Measurements from ENCODE around the gene CBX8. TPM values are rescaled to one million over a fixed set of nuclear protein-coding genes. Genes with fewer than 3 reads are reported as not detected.

The CBX8 gene
- polyA plus RNA-seq, 3 donors: 12.8 to 18.0 (median 15.5) TPM

- no peak for DNase-seq (ENCODE audit: extremely low read depth in 1 of 11, low read depth in 9 of 11, low spot score in 4 of 11)
Observed at GRCh38 chr17:79837888-79838521, 41.1 kb upstream of the CBX8 start.

GRCh38 chr17:79836972-79837887, 40.4 kb upstream of the CBX8 start:
- DNase-seq (ENCODE audit: extremely low read depth in 1 of 11, low read depth in 9 of 11, low spot score in 4 of 11): no peak

- DNase-seq (ENCODE audit: extremely low read depth in 1 of 11, low read depth in 9 of 11, low spot score in 4 of 11): no peak
Observed at GRCh38 chr17:79836510-79836971, 39.7 kb upstream of the CBX8 start.

- DNase-seq (ENCODE audit: extremely low read depth in 1 of 11, low read depth in 9 of 11, low spot score in 4 of 11): no peak
Observed at GRCh38 chr17:79835953-79836509, 39.2 kb upstream of the CBX8 start.

DNA sequence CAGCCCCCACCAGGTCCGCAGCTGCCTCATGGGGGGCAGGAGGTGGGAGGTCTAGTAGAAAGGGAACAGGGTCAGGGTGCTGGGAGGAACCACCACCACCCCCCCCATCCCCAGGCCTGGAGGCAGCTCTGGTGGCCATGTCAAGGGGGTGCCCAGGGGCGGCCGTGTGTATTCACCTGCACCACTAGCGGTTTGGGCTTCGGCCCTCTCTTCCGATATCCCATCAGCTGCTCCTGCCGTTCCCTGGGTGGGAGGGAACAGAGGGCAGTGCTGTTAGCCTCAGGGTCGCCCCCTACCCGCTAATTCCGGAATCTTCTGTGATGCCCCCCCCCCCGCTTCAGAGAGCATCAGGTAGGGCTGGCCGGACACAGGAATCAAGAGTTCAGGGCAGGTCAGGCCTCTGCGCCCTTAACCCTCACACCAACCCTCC, 38.6 kb upstream of the CBX8 start:
- no peak for DNase-seq (ENCODE audit: extremely low read depth in 1 of 11, low read depth in 9 of 11, low spot score in 4 of 11)

DNA sequence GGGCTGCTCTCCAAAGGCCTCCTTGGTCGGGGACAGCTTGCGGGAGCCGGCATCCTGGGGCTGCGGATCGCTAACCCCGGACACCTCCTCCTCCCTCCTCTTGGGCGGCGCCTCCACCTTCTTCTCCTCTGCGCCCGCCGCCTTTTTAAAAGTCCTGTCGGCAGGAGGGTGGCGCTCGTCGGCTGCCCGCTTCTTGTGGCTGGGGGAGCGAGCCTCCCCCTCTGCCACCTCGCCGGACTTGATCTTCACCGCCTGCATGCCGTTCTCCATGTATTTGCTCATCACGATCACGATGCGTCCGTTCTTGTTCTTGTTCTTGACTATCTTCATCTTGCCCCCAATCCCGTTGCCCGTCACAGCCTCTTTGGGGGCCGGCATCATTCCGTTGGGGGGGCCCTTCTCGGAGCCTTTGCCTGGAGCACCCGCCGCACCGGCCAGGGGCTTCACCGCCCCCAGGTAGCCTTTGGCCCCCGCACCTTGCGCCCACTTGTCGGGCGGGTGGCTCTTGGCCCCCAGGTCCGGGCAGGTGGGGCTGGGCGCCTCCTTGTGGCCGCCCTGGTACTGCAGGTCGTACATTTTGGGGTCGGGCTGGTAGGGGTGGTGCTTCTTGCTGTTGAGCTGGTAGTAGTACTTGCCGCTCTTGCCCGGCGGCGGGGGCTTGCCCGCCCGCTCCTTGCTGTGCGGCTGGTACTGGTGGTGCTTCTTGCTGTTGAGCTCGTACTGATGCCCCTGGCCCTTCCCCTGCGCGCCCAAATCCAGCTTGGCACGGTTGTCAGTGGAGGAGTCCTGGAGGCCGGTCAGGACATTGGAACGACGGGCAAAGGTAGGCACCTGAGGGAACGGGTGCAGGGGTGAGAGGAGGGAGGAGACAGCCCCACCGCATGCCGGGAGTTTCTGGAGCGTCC, 37.9 kb upstream of the CBX8 start:
- DNase-seq (ENCODE audit: extremely low read depth in 1 of 11, low read depth in 9 of 11, low spot score in 4 of 11): no peak

DNA sequence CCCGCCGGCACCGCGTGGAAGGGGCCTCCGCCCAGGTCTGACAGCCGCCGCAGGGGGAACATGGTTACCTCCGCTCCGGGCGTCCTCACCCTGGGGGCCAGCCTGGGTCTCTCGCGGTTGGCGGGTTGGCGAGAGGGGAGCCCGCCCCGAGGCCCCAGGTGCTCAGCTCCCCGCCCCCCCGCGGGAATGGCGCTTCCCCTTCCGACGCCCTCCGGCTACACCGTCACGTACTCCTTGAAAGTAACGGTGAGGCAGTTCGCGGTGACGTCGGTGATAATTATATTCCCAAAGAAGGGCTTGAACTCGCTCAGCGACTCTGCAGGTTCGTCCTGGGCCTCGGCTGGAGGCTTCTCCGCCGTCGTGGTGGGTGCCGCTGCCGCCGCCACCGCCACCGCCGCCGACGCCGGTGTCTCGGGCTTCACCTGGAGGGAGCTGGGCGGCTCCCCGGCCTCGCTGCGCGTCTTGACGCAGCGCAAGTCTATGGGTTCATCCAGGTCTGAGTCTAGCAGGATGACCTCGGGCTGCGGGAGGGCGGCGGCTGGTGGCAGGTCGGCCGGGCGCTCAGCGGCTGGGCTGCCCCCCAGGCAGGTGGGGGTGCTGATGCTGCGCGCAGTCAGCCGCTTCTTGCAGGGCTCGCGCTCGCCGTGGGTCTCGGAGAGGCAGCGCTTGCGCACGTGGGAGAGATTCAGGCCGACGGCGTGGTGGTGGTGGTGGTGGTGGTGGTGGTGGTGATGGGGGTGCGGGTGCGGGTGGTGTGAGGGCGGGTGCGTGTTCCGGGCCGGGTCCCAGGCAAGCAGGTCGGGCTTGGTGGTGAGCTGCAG, 37.1 kb upstream of the CBX8 start:
- DNase-seq (ENCODE audit: extremely low read depth in 1 of 11, low read depth in 9 of 11, low spot score in 4 of 11): no peak

GRCh38 chr17:79833110-79833450, 36.2 kb upstream of the CBX8 start:
- DNase-seq (ENCODE audit: extremely low read depth in 1 of 11, low read depth in 9 of 11, low spot score in 4 of 11): no peak

DNA sequence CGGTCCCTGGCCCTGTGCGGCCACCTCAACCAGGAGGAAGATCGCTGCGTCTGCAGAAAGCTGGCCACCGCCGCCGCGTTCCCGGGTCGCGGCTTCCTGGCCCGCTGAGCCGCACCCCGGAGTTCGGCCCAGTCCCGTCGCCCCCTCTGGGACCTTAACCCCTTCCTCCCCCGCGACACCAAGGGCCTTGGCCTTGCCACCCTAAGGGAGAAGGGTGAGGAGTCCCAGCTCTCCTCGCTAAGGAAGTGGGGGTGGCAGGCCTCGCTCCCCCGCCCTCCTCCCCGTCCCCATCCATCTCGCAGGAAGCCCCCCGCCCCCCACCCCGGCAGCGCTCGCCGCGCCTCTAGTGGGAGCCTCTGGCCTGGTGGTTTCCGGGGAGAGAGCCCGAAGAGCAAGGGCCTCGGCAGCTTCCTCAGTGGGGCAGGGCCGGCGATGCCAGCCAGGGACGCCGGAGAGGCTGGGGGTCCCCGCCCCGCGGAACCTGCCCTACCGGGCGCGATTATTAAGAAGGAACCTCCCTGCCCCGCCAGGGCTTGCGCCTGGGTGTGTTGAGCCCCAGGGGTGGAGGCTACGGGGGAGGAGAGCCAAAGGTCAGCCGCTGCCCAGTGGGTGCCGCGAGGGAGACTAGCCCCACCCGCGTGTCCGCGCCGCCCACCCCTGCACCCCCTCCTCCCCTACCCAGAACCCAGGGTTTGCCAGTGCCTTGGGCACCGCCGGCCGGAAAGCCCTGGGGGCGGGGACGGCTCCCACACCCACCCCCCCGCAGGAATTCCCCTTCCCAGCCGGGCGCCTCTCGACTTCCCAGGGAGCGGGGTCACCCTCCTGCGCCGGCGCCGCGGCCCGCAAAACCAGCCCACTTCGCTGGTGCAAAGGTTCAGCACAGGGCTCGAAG, 35.6 kb upstream of the CBX8 start:
- DNase-seq (ENCODE audit: extremely low read depth in 1 of 11, low read depth in 9 of 11, low spot score in 4 of 11): no peak

- DNase-seq (ENCODE audit: extremely low read depth in 1 of 11, low read depth in 9 of 11, low spot score in 4 of 11): no peak
Observed at GRCh38 chr17:79831265-79832217, 34.7 kb upstream of the CBX8 start.

DNA sequence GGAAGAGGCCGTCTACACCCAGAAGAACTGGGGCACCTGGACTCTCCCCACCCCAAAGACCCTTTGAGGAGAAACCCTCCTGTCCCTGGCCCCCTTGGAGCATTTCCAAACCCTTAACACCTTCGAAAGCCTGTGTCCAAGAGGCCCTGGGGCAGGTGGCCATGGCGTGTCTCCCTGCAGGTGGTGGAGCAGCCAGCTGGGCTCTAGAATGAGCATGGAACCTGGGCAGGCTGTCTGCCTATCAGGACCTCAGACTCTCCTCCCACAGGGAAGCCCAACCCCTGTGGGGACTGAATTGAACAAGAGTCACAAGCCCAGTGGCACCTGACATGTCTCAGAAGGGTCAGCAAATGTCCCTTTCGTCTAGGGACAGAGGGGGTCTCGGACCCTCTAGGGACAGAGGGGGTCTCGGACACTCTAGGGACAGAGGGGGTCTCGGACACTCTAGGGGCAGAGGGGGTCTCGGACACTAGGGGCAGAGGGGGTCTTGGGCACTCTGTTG, 33.9 kb upstream of the CBX8 start:
- no peak for DNase-seq (ENCODE audit: extremely low read depth in 1 of 11, low read depth in 9 of 11, low spot score in 4 of 11)

DNA sequence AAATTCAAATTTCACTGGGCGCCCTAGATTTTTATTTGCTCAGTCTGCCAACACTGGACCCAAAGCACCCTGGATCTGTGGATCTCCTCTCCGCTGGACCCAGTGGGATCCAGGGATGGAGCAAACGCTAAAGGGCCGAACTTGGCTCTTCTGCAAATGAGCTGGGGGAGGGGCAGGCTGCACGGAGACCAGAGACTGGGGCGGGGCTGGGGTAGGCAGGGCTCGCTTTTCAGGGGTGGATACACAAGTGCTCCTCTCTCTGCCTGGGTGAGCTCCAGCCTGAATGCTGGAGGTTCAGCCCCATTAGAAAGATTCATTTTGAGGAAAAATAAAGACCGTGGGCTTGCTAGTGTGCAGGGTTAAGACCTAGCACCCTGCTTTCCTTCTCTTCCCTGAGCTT, 33.4 kb upstream of the CBX8 start:
- DNase-seq (ENCODE audit: extremely low read depth in 1 of 11, low read depth in 9 of 11, low spot score in 4 of 11): no peak

DNA sequence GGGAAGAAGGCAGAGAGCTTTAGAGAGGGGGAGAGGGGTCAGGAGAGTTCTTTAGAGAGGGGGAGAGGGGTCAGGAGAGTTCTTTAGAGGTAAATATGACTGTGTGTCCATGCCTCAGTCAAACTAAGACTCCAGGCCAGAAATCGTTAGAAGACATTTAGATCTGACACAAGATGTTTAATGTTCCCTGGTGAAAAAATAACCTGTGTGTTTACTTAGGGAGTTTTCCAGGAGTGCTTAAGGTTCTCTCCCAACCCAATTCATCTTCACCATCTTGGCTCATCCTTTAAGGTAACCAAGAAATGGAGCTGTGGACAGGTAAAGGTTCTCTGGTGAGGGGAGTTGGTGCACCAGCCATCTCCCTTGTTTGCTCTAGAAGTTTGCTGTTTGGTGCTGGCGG, 32.6 kb upstream of the CBX8 start:
- DNase-seq (ENCODE audit: extremely low read depth in 1 of 11, low read depth in 9 of 11, low spot score in 4 of 11): no peak

DNA sequence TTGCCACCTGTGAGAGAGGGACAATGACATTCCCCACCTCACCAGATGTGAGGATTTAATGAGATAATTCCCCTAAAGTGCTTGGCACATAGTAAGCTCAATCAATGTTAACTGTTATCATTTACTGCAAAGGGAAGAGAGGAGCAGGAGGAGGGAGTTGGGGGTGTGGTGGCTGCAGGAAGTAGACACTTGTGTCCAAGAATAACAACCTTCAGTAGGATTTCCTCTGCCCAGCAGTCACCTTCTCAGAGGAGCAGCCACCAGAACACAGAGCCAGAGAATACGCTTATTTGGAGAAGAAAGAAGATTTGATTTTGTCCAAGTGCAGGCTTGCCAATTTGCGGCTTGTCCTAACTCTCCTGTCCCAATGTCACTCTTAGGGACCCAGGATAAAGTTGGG, 32.1 kb upstream of the CBX8 start:
- DNase-seq (ENCODE audit: extremely low read depth in 1 of 11, low read depth in 9 of 11, low spot score in 4 of 11): no peak

DNA sequence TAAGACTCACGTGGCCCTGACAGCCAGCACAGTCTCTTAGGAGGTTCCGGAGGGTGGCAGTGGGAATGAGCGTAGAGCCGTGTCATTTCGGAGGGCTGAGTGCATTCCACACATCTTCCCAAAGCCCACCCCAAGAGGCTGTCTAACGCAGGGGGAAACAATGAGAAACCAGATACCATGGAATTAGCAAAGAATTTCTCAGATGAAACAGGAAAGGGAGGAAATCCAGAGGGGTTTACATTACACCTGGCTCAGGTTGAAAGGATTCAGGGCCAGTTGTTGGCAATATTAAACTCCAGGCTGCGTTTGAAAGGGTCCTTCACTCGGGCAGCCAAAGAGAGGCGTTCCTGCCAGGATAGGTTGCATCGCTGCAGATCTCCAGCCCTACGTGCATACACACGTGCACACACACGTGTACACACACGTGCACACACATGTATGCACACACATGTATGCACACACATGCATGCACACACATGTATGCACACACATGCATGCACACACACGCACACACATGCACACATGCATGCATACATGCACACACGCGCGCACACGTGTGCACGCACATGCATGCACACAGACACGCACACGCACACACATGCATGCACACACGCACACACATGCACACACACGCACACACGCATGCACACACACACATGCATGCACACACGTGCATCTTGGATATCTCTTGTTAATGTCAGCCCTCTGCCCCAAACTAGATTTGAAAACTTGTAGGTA, 30.1 kb upstream of the CBX8 start:
- DNase-seq (ENCODE audit: extremely low read depth in 1 of 11, low read depth in 9 of 11, low spot score in 4 of 11): no peak

All from renal cortex interstitium (tissue), 11 donors.